HEK293T (cell line): ENCODE results near the gene PROCA1.
A peak's percentile ranks its signal among the peaks of the same experiment; 100 is the strongest.

ENCODE experiments used
- CTCF ChIA-PET: fragments of 350-600 bp; formaldehyde crosslinking; extraction: SDS; loops from one replicate; lab custom pipeline; 2021; ENCODE audit warnings: antibody characterized with exemption, inconsistent platforms; lab: Yijun Ruan, JAX
- POLR2A ChIA-PET: fragments of 350-600 bp; formaldehyde crosslinking; extraction: SDS; loops from one replicate; lab custom pipeline; 2020; ENCODE audit warnings: antibody characterized with exemption, inconsistent platforms; lab: Yijun Ruan, JAX
- DNase-seq: peaks from one replicate; pipeline ENCODE4 v3.0.0; 2012; ENCODE audit warnings: mixed read lengths; ENCODE audit errors: extremely low spot score
- ARNT ChIP-seq: fragments of 450-650 bp; IDR thresholded peaks from 2 replicates; pipeline ENCODE4 v1.6.1; 2017; ENCODE audit warnings: mild to moderate bottlenecking
- BHLHE40 ChIP-seq: fragments of 450-650 bp; IDR thresholded peaks from 2 replicates; pipeline ENCODE4 v1.6.1; 2016; ENCODE audit warnings: mild to moderate bottlenecking, moderate library complexity, borderline replicate concordance
- CTBP1 ChIP-seq: fragments of 450-650 bp; IDR thresholded peaks from 2 replicates; pipeline ENCODE4 v1.6.1; 2016; ENCODE audit warnings: borderline replicate concordance
- ELF4 ChIP-seq: fragments of 450-650 bp; IDR thresholded peaks from 2 replicates; pipeline ENCODE4 v1.6.1; 2017; ENCODE audit warnings: antibody characterized with exemption
- FOXA1 ChIP-seq: fragments of 450-650 bp; IDR thresholded peaks from 2 replicates; pipeline ENCODE4 v1.6.1; 2016; ENCODE audit warnings: mild to moderate bottlenecking
- FOXK2 ChIP-seq: fragments of 450-650 bp; IDR thresholded peaks from 2 replicates; pipeline ENCODE4 v1.6.1; 2016; ENCODE audit warnings: mild to moderate bottlenecking
- FOXM1 ChIP-seq: fragments of 450-650 bp; IDR thresholded peaks from 2 replicates; pipeline ENCODE4 v1.6.1; 2017; ENCODE audit warnings: mild to moderate bottlenecking, borderline replicate concordance
- HDGF ChIP-seq: fragments of 450-650 bp; IDR thresholded peaks from 2 replicates; pipeline ENCODE4 v1.6.1; 2017; ENCODE audit warnings: antibody characterized with exemption, borderline replicate concordance
- L3MBTL2 ChIP-seq: fragments of 450-650 bp; conservative IDR thresholded peaks from 2 replicates; pipeline ENCODE4 v1.6.1; 2016; ENCODE audit warnings: mild to moderate bottlenecking
- LEF1 ChIP-seq: fragments of 450-650 bp; IDR thresholded peaks from 2 replicates; pipeline ENCODE4 v1.6.1; 2017; ENCODE audit warnings: mild to moderate bottlenecking, borderline replicate concordance
- NFRKB ChIP-seq: fragments of 450-650 bp; IDR thresholded peaks from 2 replicates; pipeline ENCODE4 v1.6.1; 2016; ENCODE audit warnings: mild to moderate bottlenecking, moderate library complexity
- PKNOX1 ChIP-seq: fragments of 450-650 bp; IDR thresholded peaks from 2 replicates; pipeline ENCODE4 v1.6.1; 2016
- SP1 ChIP-seq: fragments of 450-650 bp; IDR thresholded peaks from 2 replicates; pipeline ENCODE4 v1.6.1; 2017
- SUZ12 ChIP-seq: fragments of 450-650 bp; IDR thresholded peaks from 2 replicates; pipeline ENCODE4 v1.6.1; 2016; ENCODE audit warnings: mild to moderate bottlenecking
- TARDBP ChIP-seq: fragments of 450-650 bp; IDR thresholded peaks from 2 replicates; pipeline ENCODE4 v1.6.1; 2016
- ZNF384 ChIP-seq: fragments of 450-650 bp; IDR thresholded peaks from 2 replicates; pipeline ENCODE4 v1.6.1; 2016

Gene PROCA1

GRCh38 chr17:28735242-28735722 lies 23.6 kb upstream of the PROCA1 start:
- TF ChIP-seq ELF4 = no peak
- no peak for TF ChIP-seq SUZ12
- no peak for TF ChIP-seq TARDBP
- TF ChIP-seq ZNF384 = no peak
- no peak for TF ChIP-seq FOXM1
- TF ChIP-seq BHLHE40 = no peak
- TF ChIP-seq LEF1 = no peak
- no peak for TF ChIP-seq L3MBTL2
- TF ChIP-seq CTBP1 = no peak
- TF ChIP-seq PKNOX1 = no peak
- no peak for TF ChIP-seq FOXK2
- no peak for TF ChIP-seq ARNT
- ChIA-PET POLR2A (interaction anchor here (1.2 to 2.2 kb wide), 4 partner anchors 8 to 16 kb away, joined by 3 to 11 read pairs (median 4); partner anchors contain the start of genes RPL23A, TLCD1 and TRAF4), CTCF (interaction anchor here (1.3 kb wide), 1 partner anchor 9 kb away, joined by 8 read pairs; the partner anchor contains the start of gene TLCD1)
- DNase-seq = no peak

- POLR2A ChIA-PET = interaction anchor here (1.2 to 2.2 kb wide), 4 partner anchors 9 to 15 kb away, joined by 3 to 11 read pairs (median 4); partner anchors contain the start of genes RPL23A, TLCD1 and TRAF4
- DNase-seq = no peak
- CTCF ChIA-PET = interaction anchor here (1.3 kb wide), 1 partner anchor 8 kb away, joined by 8 read pairs; the partner anchor contains the start of gene TLCD1
- TF ChIP-seq HDGF (no peak), LEF1 (no peak), TARDBP (no peak)
These were observed 23.1 kb upstream of the PROCA1 start for GRCh38 chr17:28734712-28735241.

- ChIA-PET POLR2A (no interaction called here), CTCF (no interaction called here)
These were observed 21.7 kb upstream of the PROCA1 start for GRCh38 chr17:28733346-28733745.

GRCh38 chr17:28729950-28730330 lies 18.3 kb upstream of the PROCA1 start:
- ChIA-PET POLR2A (interaction anchor here (1.0 to 11.6 kb wide), 6 partner anchors 10 to 167 kb away, joined by 3 to 409 read pairs (median 44); partner anchors contain the start of genes FLOT2, PROCA1, RPL23A and TRAF4), CTCF (interaction anchor here (4.1 to 6.7 kb wide), 2 partner anchors 19 to 33 kb away, joined by 38 to 185 read pairs; no protein-coding TSS in a partner anchor)
- DNase-seq = no peak
- TF ChIP-seq NFRKB (no peak), LEF1 (no peak), HDGF (no peak), BHLHE40 (no peak), SUZ12 (no peak), ARNT (no peak), FOXK2 (no peak), CTBP1 (no peak), ZNF384 (no peak), TARDBP (no peak), FOXM1 (no peak), ELF4 (no peak), FOXA1 (no peak), L3MBTL2 (no peak), SP1 (no peak)

More at GRCh38 chr17:28733346-28733745, 21.7 kb upstream of the PROCA1 start:
- no peak for DNase-seq
- TF ChIP-seq ELF4 = no peak
- TF ChIP-seq HDGF = no peak
- TF ChIP-seq SUZ12 = no peak
- no peak for TF ChIP-seq FOXA1
- no peak for TF ChIP-seq TARDBP
- no peak for TF ChIP-seq FOXK2

- TF ChIP-seq CTBP1 (no peak), BHLHE40 (no peak), ARNT (no peak), SUZ12 (no peak), ZNF384 (no peak), ELF4 (no peak), SP1 (no peak), FOXA1 (no peak), HDGF (no peak), PKNOX1 (peak; percentile 75), L3MBTL2 (0 out of 2 replicates have a peak, but pooled peaks have one; percentile 11), TARDBP (peak; percentile 96), LEF1 (no peak), FOXK2 (no peak), FOXM1 (no peak), NFRKB (no peak)
- POLR2A ChIA-PET = interaction anchor here (0.7 to 11.6 kb wide), 27 partner anchors 9 to 388 kb away, joined by 3 to 409 read pairs (median 6); partner anchors contain the start of genes FAM222B, FLOT2, PHF12 and PROCA1
- peak; percentile 81 for DNase-seq
- CTCF ChIA-PET = interaction anchor here (0.6 to 6.7 kb wide), 16 partner anchors 12 to 388 kb away, joined by 3 to 185 read pairs (median 8); partner anchors contain the start of genes PHF12, PROCA1 and TRAF4
These were observed 16.9 kb upstream of the PROCA1 start, which contains the start of gene NEK8 for GRCh38 chr17:28728364-28729200. TSS of gene NEK8 (plus strand) at chr17:28728788. CDS start at chr17:28728814, 26 bp downstream.
